Mesenchymal stem cell (in vitro differentiated cells and primary cell): Measurements from ENCODE around the gene BAZ2A.
A peak's percentile ranks its signal among the peaks of the same experiment; 100 is the strongest.

ENCODE experiments used
- DNase-seq: peaks from one replicate; pipeline ENCODE4 v3.0.0-alpha.2; 2013
- H2AFZ ChIP-seq: one replicate; pipeline ENCODE4 v1.6.1; 2013; ENCODE audit warnings: low read depth, mild to moderate bottlenecking, control low read depth, inconsistent platforms, low read length, moderate library complexity
- H2AK5ac ChIP-seq: 2 replicates; pipeline ENCODE4 v1.6.1; 2013; ENCODE audit warnings: low read length, moderate library complexity, mild to moderate bottlenecking, inconsistent platforms; ENCODE audit not compliant: severe bottlenecking
- H2BK120ac ChIP-seq: one replicate; pipeline ENCODE4 v1.6.1; 2013; ENCODE audit warnings: low read depth, mild to moderate bottlenecking, inconsistent platforms, low read length, moderate library complexity
- H2BK12ac ChIP-seq, 2 experiments: one replicate each; pipeline ENCODE4 v1.6.1; 2013; ENCODE audit warnings: inconsistent platforms in 2 of 2, low read length in 2 of 2, mild to moderate bottlenecking in 2 of 2, moderate library complexity in 2 of 2, control low read depth in 1 of 2
- H2BK15ac ChIP-seq: one replicate; pipeline ENCODE4 v1.6.1; 2013; ENCODE audit warnings: mild to moderate bottlenecking, low read depth, inconsistent platforms; ENCODE audit not compliant: poor library complexity, severe bottlenecking
- H2BK5ac ChIP-seq: 2 replicates; pipeline ENCODE4 v1.6.1; 2013; ENCODE audit warnings: low read depth, mild to moderate bottlenecking, low read length, control low read depth, inconsistent platforms; ENCODE audit not compliant: poor library complexity, severe bottlenecking
- H3K14ac ChIP-seq, 2 experiments: one replicate each; pipeline ENCODE4 v1.6.1; 2013; ENCODE audit warnings: inconsistent platforms in 2 of 2, low read length in 2 of 2, control low read depth in 1 of 2, mild to moderate bottlenecking in 1 of 2, moderate library complexity in 1 of 2
- H3K18ac ChIP-seq, 2 experiments: one replicate each; pipeline ENCODE4 v1.6.1; 2013; ENCODE audit warnings: inconsistent platforms in 2 of 2, low read length in 2 of 2, control low read depth in 1 of 2, low read depth in 1 of 2, mild to moderate bottlenecking in 1 of 2
- H3K23ac ChIP-seq, 2 experiments: one replicate each; pipeline ENCODE4 v1.6.1; 2013; ENCODE audit warnings: inconsistent platforms in 2 of 2, low read length in 2 of 2, mild to moderate bottlenecking in 2 of 2, moderate library complexity in 2 of 2, control low read depth in 1 of 2
- H3K27ac ChIP-seq: 2 replicates; pipeline ENCODE4 v1.5.1; 2013; ENCODE audit warnings: mild to moderate bottlenecking, moderate library complexity, low read length, control low read depth, inconsistent platforms; ENCODE audit not compliant: poor library complexity, severe bottlenecking
- H3K27me3 ChIP-seq, 2 experiments: 2 replicates each; pipeline versions ENCODE4 v1.6.1 to v1.7.0; 2013; ENCODE audit warnings: low read length in 2 of 2, mild to moderate bottlenecking in 2 of 2, moderate library complexity in 2 of 2, control low read depth in 1 of 2, inconsistent platforms in 1 of 2; ENCODE audit not compliant: control insufficient read depth in 1 of 2, insufficient read depth in 1 of 2
- H3K36me3 ChIP-seq, 2 experiments: 2 replicates each; pipeline versions ENCODE4 v1.6.1 to v1.7.0; 2013; ENCODE audit warnings: low read length in 2 of 2, control low read depth in 1 of 2, inconsistent platforms in 1 of 2, low read depth in 1 of 2, mild to moderate bottlenecking in 1 of 2; ENCODE audit not compliant: insufficient read depth in 2 of 2, control insufficient read depth in 1 of 2
- H3K4ac ChIP-seq, 2 experiments: one replicate each; pipeline ENCODE4 v1.6.1; 2013; ENCODE audit warnings: inconsistent platforms in 2 of 2, low read length in 2 of 2, mild to moderate bottlenecking in 2 of 2, moderate library complexity in 2 of 2, control low read depth in 1 of 2, low read depth in 1 of 2
- H3K4me1 ChIP-seq: 2 replicates; pipeline ENCODE4 v1.6.1; 2013; ENCODE audit warnings: low read depth, low read length, control low read depth; ENCODE audit not compliant: control insufficient read depth, insufficient read depth
- H3K4me2 ChIP-seq: 2 replicates; pipeline ENCODE4 v1.6.1; 2013; ENCODE audit warnings: low read length, mild to moderate bottlenecking, inconsistent platforms; ENCODE audit not compliant: poor library complexity, severe bottlenecking
- H3K4me3 ChIP-seq, 2 experiments: 2 replicates each; pipeline versions ENCODE4 v1.5.1 to v1.7.0; 2013; ENCODE audit warnings: low read length in 2 of 2, mild to moderate bottlenecking in 2 of 2, control low read depth in 1 of 2, low read depth in 1 of 2; ENCODE audit not compliant: insufficient read depth in 1 of 2
- H3K79me1 ChIP-seq: replicated peaks from 2 replicates; pipeline ENCODE4 v1.6.1; 2013; ENCODE audit warnings: mild to moderate bottlenecking, control low read depth, low read length, inconsistent platforms; ENCODE audit not compliant: poor library complexity, severe bottlenecking
- H3K9ac ChIP-seq: 2 replicates; pipeline ENCODE4 v1.7.0; 2013; ENCODE audit warnings: mild to moderate bottlenecking, low read length, moderate library complexity
- H3K9me3 ChIP-seq: 2 replicates; pipeline ENCODE4 v1.7.0; 2013; ENCODE audit warnings: mild to moderate bottlenecking, low read length; ENCODE audit not compliant: control insufficient read depth
- H4K8ac ChIP-seq: one replicate; pipeline ENCODE4 v1.6.1; 2013; ENCODE audit warnings: inconsistent platforms, mild to moderate bottlenecking, low read length, moderate library complexity
- H4K91ac ChIP-seq: one replicate; pipeline ENCODE4 v1.6.1; 2013; ENCODE audit warnings: mild to moderate bottlenecking, low read length, inconsistent platforms
- WGBS: methylation state at CpG from one replicate; pipeline ENCODE4 v1.1.7; 2013; ENCODE audit warnings: mixed read lengths; 5-methylcytosine and 5-hydroxymethylcytosine counted together

The BAZ2A gene

DNA sequence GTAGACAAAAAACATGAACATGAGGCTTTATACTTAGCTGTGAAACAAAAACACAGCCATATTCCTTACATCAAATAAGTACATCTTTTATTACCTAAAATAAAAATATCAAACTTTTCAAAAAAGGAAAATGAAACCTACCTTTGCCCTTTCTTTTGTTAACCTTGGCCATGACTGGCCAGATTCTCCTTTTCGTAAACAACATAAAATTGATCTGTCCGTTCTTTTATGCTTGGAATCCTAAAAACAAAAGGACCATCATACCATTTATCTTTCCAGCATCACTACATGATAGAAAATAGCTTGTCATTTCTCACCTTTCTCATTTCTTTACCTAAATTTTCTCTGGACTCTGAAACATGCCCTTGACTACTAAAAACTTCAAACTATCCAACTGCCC, 41.5 kb upstream of the BAZ2A start:
- no peak overlapping the region for H2BK120ac ChIP-seq
- no peaks in the 10 kb centered on the region for H3K27me3 ChIP-seq
- 97% methylated on average over 2 of the region's 2 CpGs for WGBS
- H3K27ac ChIP-seq, result no peak overlapping the region
- H3K4me2 ChIP-seq, result no peak overlapping the region
- H3K4me3 ChIP-seq, result no peak overlapping the region
- H3K18ac ChIP-seq, result no peak overlapping the region
- H3K4ac ChIP-seq, result no peak overlapping the region
- H3K9ac ChIP-seq, result no peak overlapping the region
- peaks cover 10% of the 10 kb centered on the region for H3K79me1 ChIP-seq
- no peak overlapping the region for H4K91ac ChIP-seq
- no peak overlapping the region for H2BK15ac ChIP-seq
- H2BK12ac ChIP-seq, result no peak overlapping the region
- H2BK5ac ChIP-seq, result no peak overlapping the region
- no peak overlapping the region for H2AFZ ChIP-seq
- no peaks in the 10 kb centered on the region for H3K9me3 ChIP-seq
- H3K4me1 ChIP-seq, result peaks cover 4% of the 10 kb centered on the region
- H3K14ac ChIP-seq, result no peak overlapping the region
- H2AK5ac ChIP-seq, result no peak overlapping the region
- no peak for DNase-seq
- peaks cover 29 to 61% of the 10 kb centered on the region in 2 experiments for H3K36me3 ChIP-seq
- H4K8ac ChIP-seq, result no peak overlapping the region
- no peak overlapping the region for H3K23ac ChIP-seq

DNA sequence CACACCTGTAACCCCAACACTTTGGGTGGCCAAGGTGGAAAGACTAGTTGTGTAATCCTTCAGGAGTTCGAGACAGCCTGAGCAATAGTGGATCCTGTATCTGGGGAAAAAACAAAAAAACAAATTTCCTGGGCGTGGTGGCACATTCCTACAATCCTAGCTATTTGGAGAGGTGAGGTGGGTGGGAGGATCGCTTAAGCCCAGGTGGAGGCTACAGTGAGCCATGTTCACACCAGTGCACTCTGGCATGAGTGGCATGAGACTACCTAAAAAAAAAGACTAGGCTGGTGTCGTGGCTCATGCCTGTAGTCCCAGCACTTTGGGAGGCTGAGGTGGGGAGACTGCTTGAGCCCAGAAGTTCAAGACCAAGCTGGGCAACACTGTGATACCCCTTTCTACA, 40.7 kb upstream of the BAZ2A start:
- Histone ChIP-seq H4K8ac (no peak overlapping the region), H3K27me3 (no peaks in the 10 kb centered on the region), H3K23ac (no peak overlapping the region), H4K91ac (no peak overlapping the region), H2BK12ac (no peak overlapping the region), H2BK15ac (no peak overlapping the region), H2BK5ac (no peak overlapping the region), H3K79me1 (peaks cover 12% of the 10 kb centered on the region), H3K14ac (no peak overlapping the region), H3K4me3 (peak overlapping the region in 1 of 2 experiments; percentile 14), H3K9me3 (no peaks in the 10 kb centered on the region), H3K9ac (no peak overlapping the region), H3K18ac (no peak overlapping the region), H3K4me1 (peaks cover 4% of the 10 kb centered on the region), H3K36me3 (peaks cover 31 to 68% of the 10 kb centered on the region in 2 experiments), H2AK5ac (no peak overlapping the region), H2AFZ (no peak overlapping the region), H3K4ac (no peak overlapping the region), H3K4me2 (no peak overlapping the region), H2BK120ac (no peak overlapping the region), H3K27ac (no peak overlapping the region)
- 97% methylated on average over 3 of the region's 4 CpGs for WGBS
- no peak for DNase-seq

DNA sequence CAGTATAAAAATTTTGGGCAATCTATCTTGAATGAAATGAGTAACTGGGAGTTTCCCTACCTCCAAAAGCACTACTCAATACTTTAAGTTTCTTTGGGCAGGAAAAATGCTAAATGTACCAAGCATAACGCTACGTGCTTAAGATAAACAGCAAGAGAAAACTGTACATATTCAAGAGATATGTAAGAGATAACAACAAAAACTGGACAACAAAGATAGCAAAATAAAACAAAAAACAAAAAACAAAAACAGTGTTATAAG, 38.0 kb upstream of the BAZ2A start:
- Histone ChIP-seq H2BK12ac (no peak overlapping the region), H2BK120ac (no peak overlapping the region), H3K4me3 (no peak overlapping the region), H3K9me3 (no peaks in the 10 kb centered on the region), H3K14ac (no peak overlapping the region), H2AK5ac (no peak overlapping the region), H3K9ac (no peak overlapping the region), H3K27ac (no peak overlapping the region), H3K18ac (no peak overlapping the region), H3K79me1 (peaks cover 17% of the 10 kb centered on the region), H3K4ac (no peak overlapping the region), H4K8ac (no peak overlapping the region), H3K27me3 (no peaks in the 10 kb centered on the region), H2AFZ (no peak overlapping the region), H3K23ac (no peak overlapping the region), H3K36me3 (peaks cover 37 to 94% of the 10 kb centered on the region in 2 experiments), H4K91ac (no peak overlapping the region), H3K4me2 (no peak overlapping the region), H3K4me1 (no peaks in the 10 kb centered on the region), H2BK15ac (no peak overlapping the region), H2BK5ac (no peak overlapping the region)
- no peak for DNase-seq
- no CpG with 5 or more reads among the region's 2 CpGs for WGBS

DNA sequence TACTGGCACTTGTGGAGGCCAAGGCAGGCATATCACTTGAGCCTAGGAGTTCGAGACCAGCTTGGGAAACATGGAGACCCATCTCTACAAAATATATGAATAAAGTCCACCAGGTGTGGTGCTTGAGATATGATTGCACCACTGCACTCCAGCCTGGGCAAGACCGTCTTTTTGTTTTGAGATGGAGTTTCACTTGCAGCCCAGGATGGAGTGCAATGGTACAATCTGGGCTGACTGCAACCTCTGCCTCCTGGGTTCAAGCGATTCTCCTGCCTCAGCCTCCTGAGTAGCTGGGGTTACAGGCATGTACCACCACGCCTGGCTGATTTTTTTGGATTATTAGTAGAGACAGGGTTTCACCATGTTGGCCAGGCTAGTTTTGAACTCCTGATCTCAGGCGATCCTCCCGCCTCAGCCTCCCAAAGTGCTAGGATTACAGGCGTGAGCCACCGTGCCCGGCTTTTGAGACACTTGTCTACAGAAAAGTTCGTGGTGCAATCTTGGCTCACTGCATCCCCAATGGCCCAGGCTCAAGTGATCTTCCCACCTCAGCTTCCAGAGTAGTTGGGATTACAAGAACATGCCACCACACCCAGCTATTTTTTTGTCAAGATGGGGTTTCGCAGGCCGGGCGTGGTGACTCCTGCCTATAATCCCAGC, 32.0 kb upstream of the BAZ2A start:
- Histone ChIP-seq H4K91ac (no peak overlapping the region), H2BK15ac (no peak overlapping the region)
- WGBS, result 95% methylated on average over 13 of the region's 13 CpGs

More for the DNA sequence above, 32.0 kb upstream of the BAZ2A start:
- H3K27ac ChIP-seq, result no peak overlapping the region
- H3K4me2 ChIP-seq, result no peak overlapping the region
- no peaks in the 10 kb centered on the region for H3K27me3 ChIP-seq
- H2AFZ ChIP-seq, result no peak overlapping the region
- no peak overlapping the region for H4K8ac ChIP-seq
- no peaks in the 10 kb centered on the region for H3K9me3 ChIP-seq
- no peak overlapping the region for H2BK5ac ChIP-seq
- no peak overlapping the region for H3K9ac ChIP-seq
- no peak overlapping the region for H2BK120ac ChIP-seq
- H3K4me3 ChIP-seq, result no peak overlapping the region
- H3K36me3 ChIP-seq, result peaks cover 22 to 54% of the 10 kb centered on the region in 2 experiments
- no peaks in the 10 kb centered on the region for H3K4me1 ChIP-seq
- no peak overlapping the region for H3K23ac ChIP-seq
- H3K79me1 ChIP-seq, result peaks cover 15% of the 10 kb centered on the region
- no peak overlapping the region for H3K4ac ChIP-seq
- no peak overlapping the region for H2AK5ac ChIP-seq
- no peak overlapping the region for H2BK12ac ChIP-seq
- no peak overlapping the region for H3K18ac ChIP-seq
- DNase-seq, result no peak
- H3K14ac ChIP-seq, result no peak overlapping the region
